Mesodermal cell (in vitro differentiated cells): ENCODE results near the gene CLK4.

Source experiments
- H3K27ac ChIP-seq: 2 replicates; pipeline ENCODE4 v1.7.0; 2013; ENCODE audit warnings: mild to moderate bottlenecking, low read depth, low read length, moderate library complexity; ENCODE audit not compliant: severe bottlenecking
- H3K36me3 ChIP-seq: 2 replicates; pipeline ENCODE4 v1.7.1; 2013; ENCODE audit warnings: mild to moderate bottlenecking, low read length, moderate library complexity; ENCODE audit not compliant: control insufficient read depth, insufficient read depth
- H3K4me1 ChIP-seq: one replicate; pipeline ENCODE4 v1.7.1; 2013; ENCODE audit warnings: mild to moderate bottlenecking, low read length; ENCODE audit not compliant: insufficient read depth, control insufficient read depth, poor library complexity, severe bottlenecking
- H3K4me3 ChIP-seq: 2 replicates; pipeline ENCODE4 v1.7.0; 2013; ENCODE audit warnings: low read length, control low read depth, mild to moderate bottlenecking; ENCODE audit not compliant: insufficient read depth, poor library complexity, severe bottlenecking; ENCODE audit errors: extremely low read depth
- H3K9me3 ChIP-seq: 2 replicates; pipeline ENCODE4 v1.7.1; 2013; ENCODE audit warnings: mild to moderate bottlenecking, low read length, moderate library complexity; ENCODE audit not compliant: control insufficient read depth
- WGBS, 2 experiments: methylation state at CpG; one replicate each; pipeline ENCODE4 v1.1.5; 2013; ENCODE audit warnings: missing lambda C conversion rate in 2 of 2; ENCODE audit not compliant: insufficient coverage in 2 of 2; 5-methylcytosine and 5-hydroxymethylcytosine counted together

CLK4 gene

GRCh38 chr5:178632285-178632684, 5.4 kb upstream of the CLK4 start:
- Histone ChIP-seq H3K4me1 (peaks cover 9% of the 10 kb centered on the region), H3K27ac (no peak overlapping the region), H3K9me3 (no peaks in the 10 kb centered on the region), H3K4me3 (no peak overlapping the region), H3K36me3 (no peaks in the 10 kb centered on the region)
- WGBS, 2 experiments = 75% methylated on average over 1 of the region's 4 CpGs; no CpG with 5 or more reads in 1 of the 2 experiments

GRCh38 chr5:178630951-178631350, 4.1 kb upstream of the CLK4 start:
- H3K9me3 ChIP-seq = no peaks in the 10 kb centered on the region
- peaks cover 9% of the 10 kb centered on the region for H3K4me1 ChIP-seq
- peak overlapping the region; percentile 70 for H3K27ac ChIP-seq
- no peaks in the 10 kb centered on the region for H3K36me3 ChIP-seq
- no peak overlapping the region for H3K4me3 ChIP-seq
- 78 to 80% methylated on average over 1 to 2 of the region's 2 CpGs for WGBS, 2 experiments

GRCh38 chr5:178630475-178630930, 3.7 kb upstream of the CLK4 start:
- Histone ChIP-seq H3K36me3 (no peaks in the 10 kb centered on the region), H3K9me3 (no peaks in the 10 kb centered on the region), H3K27ac (peak overlapping the region; percentile 70), H3K4me3 (no peak overlapping the region), H3K4me1 (peaks cover 9% of the 10 kb centered on the region)
- 48 to 77% methylated on average over 3 to 4 of the region's 4 CpGs for WGBS, 2 experiments

GRCh38 chr5:178627259-178627598, 379 bp upstream of the CLK4 start:
- 20 to 23% methylated on average over 16 to 20 of the region's 20 CpGs for WGBS, 2 experiments
- peaks cover 13% of the 10 kb centered on the region for H3K36me3 ChIP-seq
- H3K27ac ChIP-seq = peak overlapping the region; percentile 24
- H3K4me3 ChIP-seq = peak overlapping the region; percentile 32
- H3K4me1 ChIP-seq = peaks cover 9% of the 10 kb centered on the region
- H3K9me3 ChIP-seq = no peaks in the 10 kb centered on the region

GRCh38 chr5:178625679-178626483, 969 bp downstream of the CLK4 start:
- WGBS, 2 experiments = 0 to 1% methylated on average over 17 to 18 of the region's 23 CpGs
- Histone ChIP-seq H3K27ac (peak overlapping the region; percentile 89), H3K36me3 (peaks cover 26% of the 10 kb centered on the region), H3K9me3 (no peaks in the 10 kb centered on the region), H3K4me1 (peaks cover 7% of the 10 kb centered on the region), H3K4me3 (peak overlapping the region; percentile 88)

- WGBS, 2 experiments = 28 to 50% methylated on average over 9 to 10 of the region's 15 CpGs
- H3K4me3 ChIP-seq = peak overlapping the region; percentile 88
- H3K27ac ChIP-seq = peak overlapping the region; percentile 89
- no peaks in the 10 kb centered on the region for H3K4me1 ChIP-seq
- H3K36me3 ChIP-seq = peaks cover 35% of the 10 kb centered on the region
- H3K9me3 ChIP-seq = no peaks in the 10 kb centered on the region
Measured at GRCh38 chr5:178624631-178625546, 2.0 kb downstream of the CLK4 start.

GRCh38 chr5:178622679-178623247, 4.1 kb downstream of the CLK4 start:
- no peak overlapping the region for H3K4me3 ChIP-seq
- H3K27ac ChIP-seq = no peak overlapping the region
- 100% methylated on average over 1 to 2 of the region's 4 CpGs for WGBS, 2 experiments
- H3K36me3 ChIP-seq = peaks cover 54% of the 10 kb centered on the region
- no peaks in the 10 kb centered on the region for H3K9me3 ChIP-seq
- H3K4me1 ChIP-seq = no peaks in the 10 kb centered on the region

- H3K27ac ChIP-seq = no peak overlapping the region
- 50% methylated on average over 1 of the region's 1 CpG; no CpG with 5 or more reads in 1 of the 2 experiments for WGBS, 2 experiments
- no peaks in the 10 kb centered on the region for H3K4me1 ChIP-seq
- H3K4me3 ChIP-seq = no peak overlapping the region
- H3K9me3 ChIP-seq = no peaks in the 10 kb centered on the region
- peaks cover 80% of the 10 kb centered on the region for H3K36me3 ChIP-seq
Measured at GRCh38 chr5:178619390-178619789, 7.5 kb downstream of the CLK4 start.

GRCh38 chr5:178612299-178612698, 14.6 kb downstream of the CLK4 start:
- Histone ChIP-seq H3K4me3 (no peak overlapping the region), H3K36me3 (peaks cover 86% of the 10 kb centered on the region), H3K9me3 (no peaks in the 10 kb centered on the region), H3K27ac (no peak overlapping the region), H3K4me1 (no peaks in the 10 kb centered on the region)
- 96% methylated on average over 5 to 6 of the region's 7 CpGs for WGBS, 2 experiments

- WGBS, 2 experiments = 92 to 98% methylated on average over 3 of the region's 3 CpGs
- no peak overlapping the region for H3K27ac ChIP-seq
- no peaks in the 10 kb centered on the region for H3K4me1 ChIP-seq
- H3K9me3 ChIP-seq = no peaks in the 10 kb centered on the region
- no peak overlapping the region for H3K4me3 ChIP-seq
- H3K36me3 ChIP-seq = peaks cover 88% of the 10 kb centered on the region
Measured at GRCh38 chr5:178606269-178606668, 20.6 kb downstream of the CLK4 start.
